ENCODE results near the gene MYOF. TPM values are rescaled to one million over a fixed set of nuclear protein-coding genes. Genes with fewer than 3 reads are reported as not detected.
"Not testable (repeated sequence)": the region's sequence is repeated elsewhere in the genome, so short reads cannot be mapped to it uniquely, and the experiment has no call there.

The MYOF gene
- total and polyA plus RNA-seq, 9 of the 15 experiments (the other 6 are each of a cell fraction or from before 2014, with no cell fraction given) = 0.06 to 0.27 TPM; not detected in 7

- Histone ChIP-seq H4K20me1 (replicated peaks; ENCODE audit: control insufficient read depth, insufficient read depth, low read length) (no peaks in the 10 kb centered on the region), H3K4me1 (replicated peaks in 1 of 2; ENCODE audit: control insufficient read depth in 2 of 2, insufficient read depth in 2 of 2, low read length in 2 of 2) (peaks cover 0 to 2% of the 10 kb centered on the region in 2 experiments; a peak in 2 of 5 replicates)
- CTCF ChIA-PET (ENCODE audit: low intra/inter-chr PET ratio) = interaction anchor here (0.5 kb wide), 1 partner anchor 12 kb away, joined by 5 read pairs; no protein-coding TSS in a partner anchor
Observed at GRCh38 chr10:93443481-93443880, 38.7 kb downstream of the MYOF start.

GRCh38 chr10:93442721-93443120, 39.4 kb downstream of the MYOF start:
- H4K20me1 ChIP-seq (replicated peaks; ENCODE audit: control insufficient read depth, insufficient read depth, low read length); intact Hi-C loops (cut with micrococcal nuclease); H3K9me3 ChIP-seq (replicated peaks; ENCODE audit: control insufficient read depth, insufficient read depth, low read depth, low read length); CTCF ChIA-PET (ENCODE audit: low intra/inter-chr PET ratio); ATAC-seq; in situ Hi-C loops (cut with MboI); DNase-seq (ENCODE audit: extremely low read depth in 1 of 4, low spot score in 3 of 4); POLR2A ChIA-PET; H3K79me2 ChIP-seq (ENCODE audit: control insufficient read depth, insufficient read depth, low read length); FAIRE-seq; H3K9ac ChIP-seq (ENCODE audit: insufficient read depth in 1 of 2, low read depth in 2 of 2, low read length in 2 of 2); H2AFZ ChIP-seq (ENCODE audit: low read depth, low read length); H3K36me3 ChIP-seq (ENCODE audit: control insufficient read depth, insufficient read depth, low read length); BruUV-seq (replicated peaks); H3K27ac ChIP-seq (ENCODE audit: extremely low read depth, low read depth, low read length); H3K4me1 ChIP-seq (replicated peaks in 1 of 2; ENCODE audit: control insufficient read depth in 2 of 2, insufficient read depth in 2 of 2, low read length in 2 of 2); H3K9me1 ChIP-seq (ENCODE audit: control insufficient read depth, insufficient read depth, low read length); H3K4me3 ChIP-seq; H3K4me2 ChIP-seq (ENCODE audit: insufficient read depth, low read length): not testable (repeated sequence)
- 0% methylated on average over 9 of the region's 10 CpGs for WGBS (ENCODE audit: insufficient coverage, low coverage, missing lambda C conversion rate)
- H3K27me3 ChIP-seq (ENCODE audit: control insufficient read depth in 2 of 2, insufficient read depth in 2 of 2, low read length in 2 of 2) = peaks cover 4 to 12% of the 10 kb centered on the region in 2 experiments; a peak in 2 of 5 replicates

More at GRCh38 chr10:93443481-93443880, 38.7 kb downstream of the MYOF start:
- H3K4me2 ChIP-seq (ENCODE audit: insufficient read depth, low read length) = no peak overlapping the region
- no peak overlapping the region for H3K4me3 ChIP-seq
- H3K27ac ChIP-seq (ENCODE audit: extremely low read depth, low read depth, low read length) = no peak overlapping the region
- 0% methylated on average over 1 of the region's 1 CpG for WGBS (ENCODE audit: insufficient coverage, low coverage, missing lambda C conversion rate)
- in situ Hi-C loops (cut with MboI) = no loop called here
- POLR2A ChIA-PET = no interaction called here
- no peak for DNase-seq (ENCODE audit: extremely low read depth in 1 of 4, low spot score in 3 of 4)
- H3K36me3 ChIP-seq (ENCODE audit: control insufficient read depth, insufficient read depth, low read length) = no peaks in the 10 kb centered on the region
- BruUV-seq (replicated peaks) = no TSS peak
- no peak overlapping the region for H2AFZ ChIP-seq (ENCODE audit: low read depth, low read length)
- H3K79me2 ChIP-seq (ENCODE audit: control insufficient read depth, insufficient read depth, low read length) = no peaks in the 10 kb centered on the region
- H3K9me1 ChIP-seq (ENCODE audit: control insufficient read depth, insufficient read depth, low read length) = no peaks in the 10 kb centered on the region
- no peak for TF ChIP-seq MEF2A (IDR thresholded peaks at IDR 0.05; ENCODE audit: control insufficient read depth, low read depth, low read length)
- no peak for TF ChIP-seq MXI1 (IDR thresholded peaks at IDR 0.05; ENCODE audit: low read depth, low read length)
- H3K27me3 ChIP-seq (ENCODE audit: control insufficient read depth in 2 of 2, insufficient read depth in 2 of 2, low read length in 2 of 2) = peaks cover 4 to 7% of the 10 kb centered on the region in 2 experiments; a peak in 3 of 5 replicates
- no peak for FAIRE-seq
- ATAC-seq = no peak
- H3K9ac ChIP-seq (ENCODE audit: insufficient read depth in 1 of 2, low read depth in 2 of 2, low read length in 2 of 2) = no peak overlapping the region
- H3K9me3 ChIP-seq (replicated peaks; ENCODE audit: control insufficient read depth, insufficient read depth, low read depth, low read length) = no peaks in the 10 kb centered on the region
- intact Hi-C loops (cut with micrococcal nuclease) = no loop called here

Measured in K562 (cell line).